ENCODE results near the gene MCRIP1. TPM values are rescaled to one million over a fixed set of nuclear protein-coding genes. Genes with fewer than 3 reads are reported as not detected.

Gene MCRIP1
- total and polyA plus RNA-seq, 9 of the 15 experiments (the other 6 are each of a cell fraction or from before 2014, with no cell fraction given), result 0.39 to 35.8 (median 9.7) TPM

- TF ChIP-seq NR3C1 (CRISPR knock-in tag; IDR thresholded peaks at IDR 0.05) (peak; percentile 64; the same call in 1 of the 2 replicates), CTCF (IDR thresholded peaks at IDR 0.05 in 2 of 3, conservative IDR thresholded peaks at IDR 0.05 in 1 of 3; ENCODE audit: insufficient read depth in 2 of 3, low read depth in 1 of 3, low read length in 3 of 3) (peak in 2 of 3 experiments; percentile 27 to 29; a peak in 3 of 6 replicates), GABPB1 (CRISPR knock-in tag; IDR thresholded peaks at IDR 0.05) (peak; percentile 89), CHD2 (IDR thresholded peaks at IDR 0.05; ENCODE audit: low read depth, low read length) (peak; percentile 39; the same call in 1 of the 2 replicates), ZNF766 (CRISPR knock-in tag; conservative IDR thresholded peaks at IDR 0.05) (peak; percentile 66; the same call in 1 of the 2 replicates), MBD2 (IDR thresholded peaks at IDR 0.05; ENCODE audit: borderline replicate concordance, low read depth) (peak; percentile 32; the same call in 1 of the 2 replicates), HDAC8 (tag; IDR thresholded peaks at IDR 0.05) (peak; percentile 93), NUFIP1 (IDR thresholded peaks at IDR 0.05; ENCODE audit: partially characterized antibody) (no peak), KAT7 (CRISPR knock-in tag; IDR thresholded peaks at IDR 0.05; ENCODE audit: borderline replicate concordance) (peak; percentile 98), RB1 (IDR thresholded peaks at IDR 0.05; ENCODE audit: low read depth) (peak; percentile 84), NRF1 (conservative IDR thresholded peaks at IDR 0.05 in 1 of 2, IDR thresholded peaks at IDR 0.05 in 1 of 2) (peak; percentile 95 to 96), MCM3 (IDR thresholded peaks at IDR 0.05) (no peak), ZNF124 (CRISPR knock-in tag; IDR thresholded peaks at IDR 0.05) (no peak), NCOR1 (IDR thresholded peaks at IDR 0.05) (no peak), TEAD4 (IDR thresholded peaks at IDR 0.05; ENCODE audit: low read length) (no peak), TEAD4 (CRISPR knock-in tag; IDR thresholded peaks at IDR 0.05; ENCODE audit: borderline replicate concordance) (peak; percentile 53; the same call in 1 of the 2 replicates)
- TF ChIP-seq, protein P1, sequence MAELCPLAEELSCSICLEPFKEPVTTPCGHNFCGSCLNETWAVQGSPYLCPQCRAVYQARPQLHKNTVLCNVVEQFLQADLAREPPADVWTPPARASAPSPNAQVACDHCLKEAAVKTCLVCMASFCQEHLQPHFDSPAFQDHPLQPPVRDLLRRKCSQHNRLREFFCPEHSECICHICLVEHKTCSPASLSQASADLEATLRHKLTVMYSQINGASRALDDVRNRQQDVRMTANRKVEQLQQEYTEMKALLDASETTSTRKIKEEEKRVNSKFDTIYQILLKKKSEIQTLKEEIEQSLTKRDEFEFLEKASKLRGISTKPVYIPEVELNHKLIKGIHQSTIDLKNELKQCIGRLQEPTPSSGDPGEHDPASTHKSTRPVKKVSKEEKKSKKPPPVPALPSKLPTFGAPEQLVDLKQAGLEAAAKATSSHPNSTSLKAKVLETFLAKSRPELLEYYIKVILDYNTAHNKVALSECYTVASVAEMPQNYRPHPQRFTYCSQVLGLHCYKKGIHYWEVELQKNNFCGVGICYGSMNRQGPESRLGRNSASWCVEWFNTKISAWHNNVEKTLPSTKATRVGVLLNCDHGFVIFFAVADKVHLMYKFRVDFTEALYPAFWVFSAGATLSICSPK (IDR thresholded peaks at IDR 0.05; ENCODE audit: borderline replicate concordance), result no peak
- TF ChIP-seq, protein P2, sequence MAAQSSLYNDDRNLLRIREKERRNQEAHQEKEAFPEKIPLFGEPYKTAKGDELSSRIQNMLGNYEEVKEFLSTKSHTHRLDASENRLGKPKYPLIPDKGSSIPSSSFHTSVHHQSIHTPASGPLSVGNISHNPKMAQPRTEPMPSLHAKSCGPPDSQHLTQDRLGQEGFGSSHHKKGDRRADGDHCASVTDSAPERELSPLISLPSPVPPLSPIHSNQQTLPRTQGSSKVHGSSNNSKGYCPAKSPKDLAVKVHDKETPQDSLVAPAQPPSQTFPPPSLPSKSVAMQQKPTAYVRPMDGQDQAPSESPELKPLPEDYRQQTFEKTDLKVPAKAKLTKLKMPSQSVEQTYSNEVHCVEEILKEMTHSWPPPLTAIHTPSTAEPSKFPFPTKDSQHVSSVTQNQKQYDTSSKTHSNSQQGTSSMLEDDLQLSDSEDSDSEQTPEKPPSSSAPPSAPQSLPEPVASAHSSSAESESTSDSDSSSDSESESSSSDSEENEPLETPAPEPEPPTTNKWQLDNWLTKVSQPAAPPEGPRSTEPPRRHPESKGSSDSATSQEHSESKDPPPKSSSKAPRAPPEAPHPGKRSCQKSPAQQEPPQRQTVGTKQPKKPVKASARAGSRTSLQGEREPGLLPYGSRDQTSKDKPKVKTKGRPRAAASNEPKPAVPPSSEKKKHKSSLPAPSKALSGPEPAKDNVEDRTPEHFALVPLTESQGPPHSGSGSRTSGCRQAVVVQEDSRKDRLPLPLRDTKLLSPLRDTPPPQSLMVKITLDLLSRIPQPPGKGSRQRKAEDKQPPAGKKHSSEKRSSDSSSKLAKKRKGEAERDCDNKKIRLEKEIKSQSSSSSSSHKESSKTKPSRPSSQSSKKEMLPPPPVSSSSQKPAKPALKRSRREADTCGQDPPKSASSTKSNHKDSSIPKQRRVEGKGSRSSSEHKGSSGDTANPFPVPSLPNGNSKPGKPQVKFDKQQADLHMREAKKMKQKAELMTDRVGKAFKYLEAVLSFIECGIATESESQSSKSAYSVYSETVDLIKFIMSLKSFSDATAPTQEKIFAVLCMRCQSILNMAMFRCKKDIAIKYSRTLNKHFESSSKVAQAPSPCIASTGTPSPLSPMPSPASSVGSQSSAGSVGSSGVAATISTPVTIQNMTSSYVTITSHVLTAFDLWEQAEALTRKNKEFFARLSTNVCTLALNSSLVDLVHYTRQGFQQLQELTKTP (IDR thresholded peaks at IDR 0.05; ENCODE audit: low read depth in 1 of 2, partially characterized antibody in 2 of 2), result no peak
- TF ChIP-seq, protein P3, sequence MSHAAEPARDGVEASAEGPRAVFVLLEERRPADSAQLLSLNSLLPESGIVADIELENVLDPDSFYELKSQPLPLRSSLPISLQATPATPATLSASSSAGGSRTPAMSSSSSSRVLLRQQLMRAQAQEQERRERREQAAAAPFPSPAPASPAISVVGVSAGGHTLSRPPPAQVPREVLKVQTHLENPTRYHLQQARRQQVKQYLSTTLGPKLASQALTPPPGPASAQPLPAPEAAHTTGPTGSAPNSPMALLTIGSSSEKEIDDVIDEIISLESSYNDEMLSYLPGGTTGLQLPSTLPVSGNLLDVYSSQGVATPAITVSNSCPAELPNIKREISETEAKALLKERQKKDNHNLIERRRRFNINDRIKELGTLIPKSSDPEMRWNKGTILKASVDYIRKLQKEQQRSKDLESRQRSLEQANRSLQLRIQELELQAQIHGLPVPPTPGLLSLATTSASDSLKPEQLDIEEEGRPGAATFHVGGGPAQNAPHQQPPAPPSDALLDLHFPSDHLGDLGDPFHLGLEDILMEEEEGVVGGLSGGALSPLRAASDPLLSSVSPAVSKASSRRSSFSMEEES (CRISPR knock-in tag; IDR thresholded peaks at IDR 0.05), result peak; percentile 97
Measured at GRCh38 chr17:81871387-81872230, 38.5 kb upstream of the MCRIP1 start (continued).

Data from K562 (cell line).